DMS79 (cell line): ENCODE results near the gene PTPRG.
"Not testable (repeated sequence)": the region's sequence is repeated elsewhere in the genome, so short reads cannot be mapped to it uniquely, and the experiment has no call there.

Experiments used
- DNase-seq: peaks from one replicate; lab custom pipeline; 2025; lab: John Stamatoyannopoulos, UW

The PTPRG gene

DNA sequence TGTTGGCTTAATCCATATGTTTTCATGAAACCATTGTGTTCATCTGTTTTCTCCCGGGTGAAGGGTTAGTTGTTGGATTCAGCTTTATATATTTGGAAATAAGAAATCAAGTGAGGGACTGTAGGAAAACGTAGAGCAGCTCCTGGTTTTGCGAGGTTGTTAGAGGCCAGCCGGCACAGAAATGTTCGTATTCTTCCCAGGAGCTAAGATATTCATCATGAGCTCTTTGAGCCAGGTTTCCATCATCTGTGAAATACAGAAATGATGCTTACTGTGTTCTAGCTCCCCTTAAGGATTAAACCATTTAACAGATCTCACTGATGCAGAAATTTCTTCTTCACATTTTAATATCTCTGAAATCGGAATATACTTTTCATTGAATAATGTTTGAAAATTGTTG, 235.5 kb downstream of the PTPRG start:
- DNase-seq = no peak

DNA sequence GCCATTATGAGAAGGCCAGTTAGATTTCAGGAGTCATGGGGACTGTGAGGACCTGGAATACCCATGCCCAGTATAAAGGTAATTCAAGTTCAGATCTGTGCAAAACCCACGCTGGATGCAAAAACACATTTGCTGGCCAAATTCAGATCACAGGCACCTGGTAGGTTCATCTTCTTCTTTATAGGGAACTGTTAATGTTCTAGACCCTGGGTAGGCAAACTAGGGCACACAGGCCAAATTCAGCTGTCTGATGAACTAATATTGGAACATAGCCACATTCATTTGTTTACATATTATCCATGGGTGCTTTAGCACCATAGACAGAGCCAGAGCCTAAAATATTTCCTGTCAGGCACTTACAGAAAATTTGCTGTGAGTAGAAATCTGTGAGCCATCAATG, 241.4 kb downstream of the PTPRG start:
- DNase-seq = no peak

DNA sequence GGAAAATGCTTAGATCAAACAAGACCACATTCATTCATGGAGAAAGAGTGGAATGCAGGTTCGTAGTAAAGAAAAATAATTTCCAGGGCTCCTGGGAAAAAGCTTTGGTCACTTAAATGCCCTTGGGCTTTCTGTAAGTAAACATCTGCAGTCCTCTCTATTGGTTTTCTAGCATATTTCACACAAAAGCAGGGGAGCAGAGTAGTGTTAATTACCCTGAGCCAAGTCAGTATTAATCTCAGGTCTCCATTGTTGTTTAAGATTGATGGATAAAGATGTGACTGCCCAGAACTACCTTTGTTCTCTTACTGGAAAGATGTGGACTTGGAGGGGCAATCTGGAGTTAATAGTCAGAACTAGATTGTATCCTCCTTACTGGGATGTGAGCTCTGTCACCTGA, 242.6 kb downstream of the PTPRG start:
- no peak for DNase-seq

DNA sequence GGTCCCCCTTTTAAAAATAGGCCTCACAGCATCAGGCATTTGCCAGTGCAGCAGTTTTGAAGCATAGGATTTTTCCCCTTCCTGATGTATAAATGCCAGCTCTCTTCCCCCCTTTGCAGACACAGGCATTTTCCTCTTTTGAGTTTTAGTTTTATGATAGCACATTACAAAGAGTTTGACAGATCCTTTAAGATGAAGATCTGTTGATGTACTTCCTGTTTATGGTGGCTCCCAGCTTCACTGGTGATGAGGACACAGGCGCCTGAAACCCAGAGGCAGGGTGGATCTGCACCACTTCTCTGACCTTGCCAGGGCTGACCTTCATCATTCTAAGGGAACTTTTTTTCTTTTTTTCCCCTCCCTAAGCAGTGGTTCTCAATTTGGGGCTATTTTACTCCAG, 243.4 kb downstream of the PTPRG start:
- DNase-seq = no peak

DNA sequence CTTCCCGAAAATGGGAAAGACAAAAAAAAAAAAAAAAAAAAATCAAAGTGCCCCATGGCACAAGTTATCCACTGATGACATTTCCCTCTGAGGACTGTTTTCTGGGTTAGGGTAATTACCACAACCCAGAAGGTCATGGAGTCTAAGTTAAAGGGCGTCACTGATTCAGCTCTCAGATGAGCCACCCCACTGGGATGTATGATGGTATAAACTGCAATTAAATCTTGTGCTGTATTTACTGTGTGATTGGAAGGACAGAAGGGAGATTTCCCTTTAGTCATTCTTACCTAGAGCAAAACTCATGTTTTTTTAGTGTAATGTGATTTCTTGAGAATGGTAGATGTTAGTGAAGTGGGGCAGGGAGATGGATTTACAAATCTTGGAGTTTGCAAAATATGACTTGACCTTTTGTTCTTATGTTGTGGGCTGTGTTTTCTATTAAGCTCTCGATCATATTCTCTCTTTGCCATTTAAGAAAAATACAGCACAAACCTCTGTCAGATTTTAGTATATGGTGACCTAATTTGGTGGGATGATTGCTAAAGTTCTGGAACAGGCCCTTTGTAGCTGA, 244.2 kb downstream of the PTPRG start:
- DNase-seq = no peak

DNA sequence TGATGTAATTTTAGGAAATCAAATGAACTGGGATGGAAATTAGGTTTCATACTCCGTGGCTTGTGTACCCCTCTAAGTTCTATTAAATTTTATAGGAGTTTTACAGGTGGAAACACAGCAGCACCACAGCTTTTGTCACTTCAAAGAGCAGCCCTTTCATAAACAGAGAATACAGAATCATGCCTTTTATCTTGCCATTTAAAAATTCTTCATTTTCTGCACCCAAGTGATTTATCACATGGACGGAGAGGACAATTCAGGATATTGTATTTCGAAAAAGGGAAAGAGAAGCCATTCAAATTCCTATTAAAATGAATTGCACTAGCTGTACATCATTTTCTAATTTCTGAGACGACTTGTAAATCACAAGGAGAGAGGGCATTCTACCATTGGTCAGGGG, 245.4 kb downstream of the PTPRG start:
- no peak for DNase-seq

DNA sequence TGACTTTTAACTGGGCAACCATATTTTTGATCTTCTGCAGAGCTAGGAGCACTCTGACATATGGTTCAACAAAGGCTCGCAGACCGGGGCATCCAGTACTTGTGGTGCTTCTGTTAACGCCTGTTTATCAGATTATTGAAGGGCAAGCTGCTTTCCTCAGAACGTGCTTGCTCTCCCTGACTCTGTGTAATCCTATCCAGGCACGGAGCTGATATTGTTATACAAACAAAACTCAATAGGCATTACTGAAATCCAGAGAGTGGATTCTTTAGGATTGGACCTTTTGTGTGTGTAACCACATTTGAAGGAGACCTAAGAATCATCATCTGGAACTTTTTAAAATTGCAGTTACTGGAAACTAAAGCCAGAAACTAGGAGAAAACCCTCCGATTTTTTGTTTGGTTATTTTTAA, 246.5 kb downstream of the PTPRG start:
- no peak for DNase-seq

DNA sequence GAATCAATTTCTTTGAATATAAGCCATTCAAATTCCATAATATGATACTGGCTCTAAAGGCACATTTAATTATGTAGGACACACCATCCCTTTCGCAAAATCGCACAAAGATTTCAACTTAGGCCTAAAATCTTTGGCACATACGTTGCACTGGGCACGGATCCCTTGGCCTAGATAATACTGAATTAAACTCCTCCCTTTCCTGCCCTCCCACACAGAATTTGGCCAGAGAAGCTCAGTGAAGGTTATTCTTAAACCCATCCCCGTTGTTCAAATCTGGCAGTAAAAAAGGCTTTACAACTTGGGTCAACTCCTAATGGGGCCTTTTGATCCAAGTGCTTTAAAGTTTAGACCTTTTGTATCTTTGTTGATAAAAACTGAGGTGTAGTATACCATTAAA, 247.2 kb downstream of the PTPRG start:
- no peak for DNase-seq

DNA sequence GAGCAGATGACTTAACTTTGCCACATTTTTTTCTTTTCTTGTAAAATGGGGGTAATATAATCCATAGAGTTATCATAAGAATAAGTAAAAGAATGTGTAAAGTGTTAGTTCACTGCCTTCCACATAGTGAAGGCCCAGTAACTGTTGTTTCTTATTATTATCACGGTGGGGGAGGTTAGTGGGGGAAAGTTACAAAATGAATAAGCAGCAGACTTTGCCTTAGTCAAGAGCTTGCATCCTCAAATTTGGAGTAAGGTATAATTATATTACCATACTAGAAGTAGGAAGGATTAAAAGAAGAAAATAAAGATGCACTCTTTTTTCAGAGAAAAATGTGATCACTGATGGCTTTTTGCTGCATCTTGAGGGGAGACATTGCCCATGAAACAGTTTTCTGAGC, 247.6 kb downstream of the PTPRG start:
- DNase-seq = no peak

DNA sequence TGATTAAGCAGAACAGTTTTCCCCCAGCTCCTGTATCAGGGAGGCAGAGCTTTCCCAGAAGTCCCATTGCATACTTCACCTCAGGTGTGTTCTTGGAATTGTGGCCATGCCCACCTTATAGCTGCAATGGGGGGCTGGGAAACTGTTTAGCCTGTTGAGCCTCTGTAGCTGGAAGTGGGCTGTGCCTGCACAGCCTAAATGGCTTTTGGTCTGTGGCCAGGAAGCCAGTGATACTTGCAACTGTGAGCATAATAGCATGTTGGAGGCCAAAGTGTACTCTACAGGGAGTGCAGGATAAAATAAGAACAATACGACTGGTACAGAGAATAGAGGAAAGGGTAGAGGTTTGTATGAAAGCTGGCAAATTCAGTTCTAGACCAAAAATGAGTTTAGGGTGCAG, 248.5 kb downstream of the PTPRG start:
- DNase-seq = peak; percentile 19

DNA sequence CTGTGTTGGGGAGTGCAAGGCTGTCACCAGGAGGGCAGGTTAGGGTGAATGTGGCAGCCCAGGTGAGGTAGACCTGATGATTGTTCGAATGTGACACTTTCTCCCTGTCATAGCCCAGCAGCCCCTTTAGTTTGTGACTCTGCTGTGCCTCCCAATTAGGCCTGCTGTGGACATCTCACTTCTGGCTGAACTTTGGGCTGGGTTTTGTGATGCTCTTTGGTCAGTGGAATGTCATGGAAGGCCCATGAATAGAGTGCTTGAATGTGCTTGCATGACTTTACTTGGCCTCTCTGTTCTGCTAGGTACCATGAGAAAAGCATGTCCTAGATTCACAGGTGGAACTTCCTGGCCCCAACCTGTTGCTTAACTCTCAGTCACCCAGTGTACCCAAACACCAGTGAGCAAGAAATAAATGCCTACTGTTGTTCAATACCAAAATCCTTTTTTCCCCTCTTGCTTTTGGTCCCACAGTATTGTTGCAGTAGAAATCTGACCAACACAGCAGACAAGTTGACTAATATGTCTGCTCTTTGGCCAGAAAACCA, 249.7 kb downstream of the PTPRG start:
- no peak for DNase-seq

DNA sequence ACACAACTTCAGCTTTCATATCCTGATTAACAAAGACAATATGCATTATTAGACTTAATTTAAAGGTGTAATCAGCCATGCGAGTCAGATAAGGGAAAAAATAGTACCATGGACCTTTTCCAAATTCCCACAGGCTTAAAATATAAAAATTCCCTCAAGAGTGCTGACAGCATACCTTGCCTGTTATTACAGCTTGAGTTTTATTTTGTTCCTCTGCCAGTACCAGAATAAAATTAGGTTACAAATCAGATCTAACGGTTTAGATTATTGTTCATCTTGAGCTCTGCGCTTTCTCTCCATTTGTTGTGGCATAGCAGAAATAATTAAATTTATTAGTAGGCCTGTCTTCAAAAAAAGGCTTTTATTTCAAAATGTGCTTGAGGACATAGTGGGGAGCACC, 250.3 kb downstream of the PTPRG start:
- DNase-seq = no peak

DNA sequence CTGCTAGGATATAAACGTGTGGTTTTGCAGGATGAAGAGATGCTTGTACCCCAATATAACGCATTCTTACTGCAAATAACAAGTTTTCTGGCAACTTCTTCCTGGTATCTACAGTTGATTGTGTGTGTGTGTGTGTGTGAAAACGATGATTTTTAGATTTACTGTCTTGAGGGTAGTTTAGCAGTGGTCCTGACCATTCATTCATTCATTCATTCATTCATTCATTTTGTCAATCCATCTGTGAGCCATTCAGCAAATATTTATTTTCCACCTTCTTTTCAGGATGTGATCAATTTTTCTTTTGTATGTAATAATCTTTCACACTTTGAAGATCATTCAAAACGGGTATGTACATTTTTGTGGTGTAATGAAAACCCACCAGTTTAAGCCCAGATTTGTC, 250.7 kb downstream of the PTPRG start:
- DNase-seq = no peak

DNA sequence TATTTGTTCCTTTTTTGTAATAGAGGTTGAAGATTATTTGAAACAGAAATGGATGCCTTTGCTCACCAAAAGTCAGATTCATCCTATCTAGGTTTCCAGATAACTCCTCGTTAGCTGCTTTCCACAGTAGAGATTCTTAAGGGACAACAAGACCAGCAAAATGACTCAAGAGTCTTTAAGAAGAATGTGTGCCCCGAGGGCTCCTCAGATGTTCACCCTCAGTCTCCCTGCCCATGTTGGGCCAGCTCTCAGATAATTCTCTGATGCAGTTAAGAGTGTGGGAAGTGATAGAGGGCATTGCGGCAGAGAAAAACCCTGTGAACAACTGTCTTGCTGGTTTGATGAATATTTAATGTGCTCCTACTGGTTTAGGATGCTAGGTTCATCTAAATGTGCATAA, 251.1 kb downstream of the PTPRG start:
- DNase-seq = no peak

DNA sequence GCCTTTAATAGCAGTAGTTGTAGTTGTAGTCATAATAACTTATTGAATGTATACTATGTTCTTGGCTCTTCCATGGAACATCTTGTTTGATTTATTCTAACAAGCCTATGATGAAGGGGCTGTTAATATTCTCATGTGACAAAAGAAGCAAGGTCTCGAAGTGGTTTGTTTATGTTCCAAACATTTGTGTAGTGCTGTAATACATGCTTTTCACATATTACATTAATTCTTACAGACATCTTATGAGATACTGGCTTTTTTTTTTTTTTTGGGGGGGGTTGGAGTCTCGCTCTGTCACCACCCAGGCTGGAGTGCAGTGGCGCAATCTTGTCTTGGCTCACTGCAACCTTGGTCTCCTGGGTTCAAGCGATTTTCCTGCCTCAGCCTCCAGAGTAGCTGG, 252.3 kb downstream of the PTPRG start:
- DNase-seq = no peak

DNA sequence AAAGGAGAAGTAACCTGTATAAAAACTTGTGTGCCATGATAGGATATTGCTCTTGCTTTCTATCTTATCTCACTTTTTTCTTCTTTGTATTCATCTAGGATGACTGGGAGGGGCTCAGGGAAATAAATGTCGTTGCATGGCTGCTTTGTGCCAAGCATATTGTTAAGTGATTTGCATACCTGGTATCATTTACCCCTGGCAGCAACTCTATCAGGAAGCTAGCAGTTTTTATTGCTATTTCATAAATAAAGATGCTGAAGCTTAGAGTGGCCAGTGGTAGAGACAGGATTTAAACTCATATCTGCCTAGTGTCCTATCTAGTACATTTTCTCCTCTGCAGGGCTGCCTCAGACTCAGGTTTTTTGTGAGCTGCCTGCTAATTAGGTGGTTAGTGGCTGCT, 253.3 kb downstream of the PTPRG start:
- DNase-seq = no peak

DNA sequence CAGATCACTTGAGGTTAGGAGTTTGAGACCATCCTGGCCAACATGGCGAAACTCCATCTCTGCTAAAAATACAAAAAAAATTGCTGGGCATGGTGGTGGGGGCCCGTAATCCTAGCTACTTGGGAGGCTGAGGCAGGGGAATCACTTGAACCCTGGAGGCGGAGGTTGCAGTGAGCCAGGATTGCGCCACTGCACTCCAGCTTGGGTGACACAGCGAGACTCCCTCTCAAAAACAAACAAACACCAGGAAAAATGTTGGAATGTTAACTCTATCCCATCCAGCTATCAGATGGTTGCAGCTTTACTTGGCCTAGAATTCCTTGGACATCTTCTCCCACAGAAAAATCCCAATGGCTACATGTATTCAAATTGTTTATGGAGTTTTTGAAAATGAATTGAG, 254.9 kb downstream of the PTPRG start:
- not testable (repeated sequence) for DNase-seq

DNA sequence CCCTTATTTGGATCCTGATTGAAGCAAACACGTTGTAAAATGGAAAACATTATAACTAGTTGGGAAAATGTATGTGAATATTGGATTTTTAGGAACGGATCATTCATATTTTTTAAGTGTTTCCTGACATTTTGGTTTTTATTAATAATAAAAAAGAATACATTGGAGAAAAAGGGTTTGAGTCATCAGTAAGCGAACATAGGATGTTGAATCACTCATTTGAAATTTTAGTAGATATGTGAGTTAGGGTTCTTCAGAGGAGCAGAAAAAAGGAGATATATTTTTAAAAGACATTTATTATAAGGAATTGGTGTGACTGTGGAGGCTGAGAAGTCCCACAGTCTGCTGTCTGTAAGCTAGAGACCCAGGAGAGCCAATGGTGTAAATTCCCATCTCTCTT, 258.5 kb downstream of the PTPRG start:
- DNase-seq = no peak

DNA sequence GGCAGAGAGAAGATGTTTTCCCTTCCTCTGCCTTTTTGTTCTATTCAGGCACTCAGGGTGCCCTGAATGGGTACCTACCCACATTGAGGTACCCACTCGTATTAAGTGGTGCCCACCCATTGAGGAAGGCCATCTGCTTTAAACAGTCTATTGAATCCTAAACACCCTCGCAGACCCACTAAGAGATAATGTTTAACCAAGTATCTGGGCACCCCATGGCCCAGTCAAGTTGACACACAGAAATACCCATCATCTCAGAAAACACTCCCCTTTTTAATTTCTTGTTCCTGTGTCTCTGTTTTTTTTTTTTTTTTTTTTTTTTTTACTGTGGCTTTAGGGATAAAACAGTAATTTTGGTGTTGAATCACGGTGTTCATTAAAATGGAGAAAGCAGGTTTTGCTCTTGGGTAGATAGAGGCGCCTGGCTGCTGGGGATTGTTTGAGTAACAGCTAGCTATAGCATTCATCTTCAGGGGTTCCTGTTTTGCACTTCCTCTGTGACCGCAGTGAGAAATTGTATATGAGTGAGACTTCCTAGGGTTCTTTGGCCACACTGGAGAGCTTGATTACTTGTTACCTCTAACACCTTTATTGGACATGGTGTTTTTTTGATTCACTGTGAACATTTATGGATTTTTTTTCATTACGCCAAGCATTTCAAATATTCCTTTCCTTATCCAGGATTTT, 259.1 kb downstream of the PTPRG start:
- DNase-seq = no peak

DNA sequence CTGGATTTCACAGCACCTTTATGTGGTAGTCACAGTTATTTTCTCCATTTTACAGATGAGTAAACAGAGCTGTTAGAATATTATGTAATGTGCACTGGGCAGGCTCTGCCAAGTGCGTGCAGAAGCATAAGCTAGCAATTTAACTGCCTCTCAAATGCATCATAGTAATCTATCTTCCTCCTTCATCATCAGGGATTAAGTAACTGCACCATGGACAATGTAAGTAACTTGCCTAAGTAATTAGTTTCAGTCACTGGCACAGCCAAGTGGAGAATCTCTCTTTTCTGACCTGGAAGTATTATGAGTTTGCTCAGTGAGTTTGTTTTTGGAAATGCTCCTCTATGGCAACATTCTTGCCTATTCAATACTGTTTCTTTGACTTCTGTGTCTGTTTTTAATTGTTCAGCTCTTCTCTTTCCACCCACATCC, 260.5 kb downstream of the PTPRG start:
- DNase-seq = no peak

DNA sequence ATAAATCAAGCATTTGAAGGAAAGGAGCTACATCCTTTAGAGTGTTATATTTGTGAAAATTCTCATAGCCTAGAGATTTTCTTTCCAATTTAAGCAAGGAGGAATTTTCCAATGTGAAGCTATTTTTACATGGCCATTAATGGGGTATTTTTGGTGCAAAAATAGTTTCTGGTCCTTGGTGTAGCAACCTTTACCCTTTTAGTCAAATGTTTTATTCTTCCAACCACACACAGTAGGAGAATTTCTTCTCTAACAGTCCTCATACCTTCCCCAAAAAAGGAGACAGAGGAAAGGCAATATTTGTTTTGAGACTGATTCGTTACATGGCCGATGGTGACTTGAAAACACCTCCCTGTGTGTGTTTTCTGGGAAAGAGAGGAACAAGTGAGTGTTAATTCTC, 261.2 kb downstream of the PTPRG start:
- no peak for DNase-seq

DNA sequence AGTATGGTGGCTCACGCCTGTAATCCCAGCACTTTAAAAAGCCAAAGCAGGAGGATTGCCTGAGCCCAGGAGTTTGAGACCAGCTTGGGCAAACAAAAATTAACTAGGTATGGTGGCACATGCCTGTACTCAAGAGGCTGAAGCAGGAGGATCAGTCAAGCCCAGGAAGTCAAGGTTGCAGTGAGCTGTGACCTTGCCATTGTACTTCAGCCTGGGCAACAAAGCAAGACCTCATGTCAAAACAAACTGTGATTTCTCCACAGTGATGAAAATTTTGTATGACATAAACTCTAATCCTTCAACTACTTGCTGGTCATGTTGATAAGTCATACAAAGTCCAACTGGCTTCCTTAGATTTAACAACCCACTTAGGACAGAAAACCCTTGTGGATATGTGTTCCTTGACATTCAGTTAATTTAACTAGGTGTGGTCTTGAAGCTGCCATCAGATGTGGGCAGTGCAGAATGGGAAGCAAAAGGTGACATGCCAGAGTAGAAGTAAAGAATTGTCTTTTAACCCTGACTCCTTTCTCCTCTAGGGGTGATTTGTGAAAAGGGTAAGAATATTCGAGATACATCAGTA, 263.3 kb downstream of the PTPRG start:
- no peak for DNase-seq

DNA sequence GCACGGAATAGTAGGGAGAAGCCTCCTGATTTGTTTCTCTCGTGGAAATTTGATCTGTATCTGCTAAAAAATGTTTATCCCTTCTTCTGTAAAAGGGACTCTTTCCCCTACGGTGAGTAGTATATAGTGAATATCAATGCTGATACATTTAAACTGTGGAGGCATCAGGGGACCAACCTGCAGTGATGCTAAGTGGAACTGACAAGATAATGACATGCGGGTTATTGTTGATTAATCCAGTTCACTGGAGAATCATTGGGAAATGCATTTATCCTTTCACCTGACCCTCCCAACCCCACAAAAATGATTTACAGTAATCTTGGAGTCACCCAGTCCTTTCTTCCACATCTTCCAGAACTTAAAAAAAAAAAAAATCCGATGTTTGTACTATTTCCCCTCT, 264.8 kb downstream of the PTPRG start:
- no peak for DNase-seq
